NCI-H2081 treated with DMSO at 0.1 percent for 48 hours (cell line): ENCODE results near the gene TFAP2E.
A peak's percentile ranks its signal among the peaks of the same experiment; 100 is the strongest.

ENCODE experiments used
- DNase-seq: peaks from one replicate; lab custom pipeline; 2025; lab: John Stamatoyannopoulos, UW

TFAP2E gene

GRCh38 chr1:35573198-35574124 is at the start of gene TFAP2E:
TFAP2E (plus strand) TSS chr1:35573314; CDS start chr1:35573578, 264 bp downstream.
- no peak for DNase-seq

- DNase-seq, result no peak
Observed at GRCh38 chr1:35524106-35524505, 49.0 kb upstream of the TFAP2E start.

- DNase-seq, result no peak
Observed at GRCh38 chr1:35530168-35530567, 42.9 kb upstream of the TFAP2E start.

GRCh38 chr1:35530946-35531345 is 42.2 kb upstream of the TFAP2E start:
- no peak for DNase-seq

GRCh38 chr1:35531368-35531767 is 41.7 kb upstream of the TFAP2E start:
- no peak for DNase-seq

GRCh38 chr1:35532497-35533223 is 40.5 kb upstream of the TFAP2E start:
- DNase-seq, result no peak

GRCh38 chr1:35533586-35533985 is 39.5 kb upstream of the TFAP2E start:
- no peak for DNase-seq

- DNase-seq, result no peak
Observed at GRCh38 chr1:35535243-35535642, 37.9 kb upstream of the TFAP2E start.

- no peak for DNase-seq
Observed at GRCh38 chr1:35536556-35537162, 36.5 kb upstream of the TFAP2E start.

- DNase-seq, result no peak
Observed at GRCh38 chr1:35537806-35538205, 35.3 kb upstream of the TFAP2E start.

GRCh38 chr1:35539073-35539823 is 33.9 kb upstream of the TFAP2E start:
- no peak for DNase-seq

- DNase-seq, result no peak
Observed at GRCh38 chr1:35539824-35540261, 33.3 kb upstream of the TFAP2E start.

GRCh38 chr1:35544976-35545375 is 28.1 kb upstream of the TFAP2E start:
- DNase-seq, result no peak

- DNase-seq, result no peak
Observed at GRCh38 chr1:35546614-35547013, 26.5 kb upstream of the TFAP2E start.

GRCh38 chr1:35553851-35554250 is 19.3 kb upstream of the TFAP2E start:
- DNase-seq, result no peak

- DNase-seq, result no peak
Observed at GRCh38 chr1:35554266-35555211, 18.6 kb upstream of the TFAP2E start.

- DNase-seq, result no peak
Observed at GRCh38 chr1:35555212-35555584, 17.9 kb upstream of the TFAP2E start.

- peak; percentile 97 for DNase-seq
Observed at GRCh38 chr1:35555601-35556477, 17.3 kb upstream of the TFAP2E start.

- no peak for DNase-seq
Observed at GRCh38 chr1:35556484-35557117, 16.5 kb upstream of the TFAP2E start.
